ENCODE results near the gene BCHE.

DNA sequence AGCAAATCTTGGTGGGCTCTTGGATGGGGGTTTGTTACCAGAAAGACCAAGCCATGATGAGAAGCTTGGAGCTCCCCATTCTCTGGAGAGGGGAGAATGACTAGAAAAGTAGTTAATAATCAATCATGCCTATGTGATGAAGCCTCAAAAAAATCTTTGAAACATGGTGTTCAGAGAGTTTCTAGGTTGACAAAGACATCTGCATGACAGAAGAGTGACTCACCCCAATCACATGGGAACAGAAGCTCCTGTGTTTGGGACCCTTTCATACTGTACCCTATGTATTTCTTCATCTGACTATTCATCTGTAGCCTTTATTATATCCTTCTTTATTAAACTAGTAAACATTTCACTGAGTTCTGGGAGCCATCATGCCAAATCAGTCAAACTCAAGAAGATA, 87.4 kb downstream of the BCHE start:
- no peak for TF ChIP-seq POLR2AphosphoS5 (IDR thresholded peaks at IDR 0.05; ENCODE audit: borderline replicate concordance, low read depth, low read length)
- no peak for TF ChIP-seq EZH2 (IDR thresholded peaks at IDR 0.05)

Measured in SK-N-MC (cell line).